Stimulated activated CD4-positive, alpha-beta T cell treated with anti-CD3 and anti-CD28 coated beads, Interleukin-12 subunit alpha, Interleukin-12 subunit beta, amount 100 ng/mL, for 48 hours (primary cell): Measurements from ENCODE around the gene ASTN1.

Experiments
- DNase-seq, 3 donors: peaks; one replicate each; pipeline ENCODE4 v3.0.0-alpha.2; 2020; ENCODE audit warnings: low read depth in 2 of 3, low spot score in 1 of 3

Gene ASTN1

GRCh38 chr1:176843352-176844297, 320.9 kb downstream of the ASTN1 start:
- DNase-seq, result no peak

GRCh38 chr1:176841238-176841637, 323.3 kb downstream of the ASTN1 start:
- no peak for DNase-seq

DNA sequence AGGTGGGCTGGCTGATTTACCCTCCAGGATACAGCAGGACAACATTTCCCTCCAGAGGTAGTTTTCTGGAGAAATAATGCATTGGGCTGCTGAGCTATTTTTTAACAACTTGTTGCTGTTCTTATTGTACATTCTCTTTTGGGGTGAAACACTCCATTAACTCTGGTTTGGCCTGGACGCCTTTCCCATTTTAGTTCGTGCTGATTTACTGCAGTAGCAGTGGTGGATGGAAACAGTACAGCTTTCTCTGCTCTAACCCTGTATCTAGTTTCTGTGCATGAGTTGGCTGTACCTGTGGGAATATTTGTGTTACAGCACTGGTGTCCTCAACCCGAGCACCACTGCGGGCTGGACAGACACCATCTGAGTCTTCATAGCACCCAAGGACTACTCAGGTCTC, 325.3 kb downstream of the ASTN1 start:
- no peak for DNase-seq

- DNase-seq, result no peak
Measured at GRCh38 chr1:176838276-176838995, 326.1 kb downstream of the ASTN1 start.

DNA sequence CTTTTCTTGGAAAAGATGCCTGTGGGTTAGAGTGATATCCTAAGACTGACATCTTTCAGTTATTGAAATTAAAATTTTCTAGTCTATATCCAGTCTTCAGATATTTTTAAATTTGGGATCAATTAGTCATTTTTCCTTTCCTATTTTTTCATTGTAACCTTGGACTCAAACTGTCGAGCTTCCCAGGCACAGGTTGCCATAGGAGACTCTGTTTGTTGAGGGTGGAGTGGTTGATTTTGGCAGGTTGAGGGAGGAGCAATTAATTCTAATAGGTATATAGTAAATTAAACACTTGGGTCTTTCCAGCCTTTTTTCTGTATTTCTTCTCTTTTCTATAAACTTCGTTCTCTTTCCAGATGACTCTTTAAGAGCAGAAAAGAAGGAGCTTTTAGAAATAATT, 326.8 kb downstream of the ASTN1 start:
- no peak for DNase-seq

- DNase-seq, result no peak
Measured at GRCh38 chr1:176831150-176831549, 333.4 kb downstream of the ASTN1 start.

GRCh38 chr1:176829261-176829660, 335.3 kb downstream of the ASTN1 start:
- DNase-seq, result no peak

- no peak for DNase-seq
Measured at GRCh38 chr1:176826265-176826664, 338.2 kb downstream of the ASTN1 start.

GRCh38 chr1:176820391-176821031, 344.0 kb downstream of the ASTN1 start:
- no peak for DNase-seq

GRCh38 chr1:176816232-176816631, 348.3 kb downstream of the ASTN1 start:
- DNase-seq, result no peak

DNA sequence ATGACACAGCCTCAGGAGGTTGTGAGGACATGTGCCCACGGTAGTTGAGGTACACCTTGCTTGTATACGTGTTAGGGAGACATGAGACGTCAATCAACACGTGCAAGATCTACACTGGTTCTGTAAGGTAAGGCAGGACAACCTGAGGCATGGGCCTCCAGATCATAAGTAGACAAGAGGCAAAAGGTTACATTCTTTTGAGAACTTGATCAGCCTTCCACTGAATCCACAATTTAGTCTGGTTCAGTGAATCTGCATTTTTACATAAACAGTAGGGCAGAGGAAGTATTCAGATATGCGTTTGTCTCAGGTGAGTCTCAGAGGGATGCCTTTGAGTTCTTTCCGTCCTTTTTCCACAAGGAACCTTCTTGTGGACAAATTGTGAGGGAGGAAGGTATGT, 348.9 kb downstream of the ASTN1 start:
- DNase-seq, result no peak

DNA sequence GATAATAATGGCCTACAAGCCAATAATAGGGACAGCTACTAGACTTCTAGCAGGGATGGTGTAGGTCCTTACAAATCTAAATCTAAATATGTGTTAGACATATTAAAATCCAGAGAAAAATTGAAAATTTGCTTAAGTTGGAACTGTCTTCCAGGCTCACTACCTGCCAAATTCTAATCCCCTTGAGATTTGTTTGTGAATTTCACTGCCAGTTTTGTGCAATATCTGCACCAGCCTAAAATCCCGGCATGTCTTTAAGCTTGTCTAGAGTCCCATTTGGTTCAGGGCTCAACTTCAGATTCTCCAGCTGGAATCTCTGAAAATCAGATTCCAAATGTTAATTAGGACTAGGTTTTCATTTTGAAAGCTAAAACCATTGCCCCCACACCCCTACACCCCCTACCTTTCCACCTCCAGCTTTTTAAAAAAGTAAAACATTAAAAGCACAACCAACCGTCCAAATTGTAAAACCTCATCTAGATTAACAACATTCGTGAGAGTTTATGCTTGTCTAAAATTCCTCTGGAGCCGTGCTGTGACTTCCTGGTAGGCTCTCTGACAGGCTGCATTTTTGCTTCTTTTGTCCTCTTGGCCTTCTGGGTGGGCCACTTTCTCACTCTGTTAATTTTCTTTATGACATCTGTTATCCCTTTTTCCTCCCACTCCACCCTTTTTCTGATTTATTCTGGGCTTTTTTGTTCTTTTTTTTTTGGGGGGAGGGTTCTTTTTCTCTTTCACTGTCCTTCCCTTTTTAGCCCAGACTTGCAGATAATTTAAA, 352.8 kb downstream of the ASTN1 start:
- DNase-seq, result no peak

GRCh38 chr1:176809292-176809691, 355.2 kb downstream of the ASTN1 start:
- no peak for DNase-seq
